Anterior cingulate cortex (tissue), 58 donors: ENCODE results near the gene TSPAN12.
A peak's percentile ranks its signal among the peaks of the same experiment; 100 is the strongest.
"Not testable (repeated sequence)": the region's sequence is repeated elsewhere in the genome, so short reads cannot be mapped to it uniquely, and the experiment has no call there.

Experiments
- DNase-seq, 58 donors: peaks; one replicate each; lab custom pipeline; 2025; lab: John Stamatoyannopoulos, UW

Gene TSPAN12

DNA sequence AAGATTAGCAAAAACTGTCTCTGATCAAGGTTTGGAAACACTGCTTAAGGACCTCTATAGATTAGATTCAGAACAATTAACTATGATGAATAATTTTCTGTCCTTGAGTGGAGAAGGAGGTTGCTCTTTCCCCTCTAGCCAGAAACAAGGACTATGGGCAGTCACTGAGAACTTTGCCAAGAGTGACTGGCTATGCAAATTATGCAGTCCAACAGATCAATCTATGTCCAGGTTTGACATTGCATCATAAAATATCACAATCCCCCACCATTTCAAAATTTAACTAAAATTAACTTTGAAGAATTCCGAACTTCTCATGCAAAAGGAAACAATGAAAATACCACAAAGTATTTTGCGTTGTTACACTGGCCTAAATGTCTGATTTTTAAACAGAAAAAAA, 50.6 kb downstream of the TSPAN12 start:
- no peak for DNase-seq

DNA sequence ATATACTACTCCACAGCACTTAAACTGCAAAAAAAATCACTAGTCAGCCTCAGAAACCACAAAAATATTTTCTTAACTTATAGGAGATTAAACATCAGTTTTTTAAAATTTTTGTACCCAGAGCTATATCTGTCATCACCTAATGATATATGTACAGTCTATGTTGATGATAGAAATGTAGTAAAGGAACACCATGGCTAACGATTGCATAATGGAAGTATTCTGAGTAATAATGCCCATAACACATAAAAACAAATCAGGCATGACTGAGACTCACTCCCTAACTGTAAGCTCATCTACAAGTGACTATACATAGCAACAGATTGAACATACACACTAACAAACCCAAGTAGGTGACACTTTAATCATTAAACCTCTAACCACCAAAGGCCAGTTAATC, 51.3 kb downstream of the TSPAN12 start:
- no peak for DNase-seq

DNA sequence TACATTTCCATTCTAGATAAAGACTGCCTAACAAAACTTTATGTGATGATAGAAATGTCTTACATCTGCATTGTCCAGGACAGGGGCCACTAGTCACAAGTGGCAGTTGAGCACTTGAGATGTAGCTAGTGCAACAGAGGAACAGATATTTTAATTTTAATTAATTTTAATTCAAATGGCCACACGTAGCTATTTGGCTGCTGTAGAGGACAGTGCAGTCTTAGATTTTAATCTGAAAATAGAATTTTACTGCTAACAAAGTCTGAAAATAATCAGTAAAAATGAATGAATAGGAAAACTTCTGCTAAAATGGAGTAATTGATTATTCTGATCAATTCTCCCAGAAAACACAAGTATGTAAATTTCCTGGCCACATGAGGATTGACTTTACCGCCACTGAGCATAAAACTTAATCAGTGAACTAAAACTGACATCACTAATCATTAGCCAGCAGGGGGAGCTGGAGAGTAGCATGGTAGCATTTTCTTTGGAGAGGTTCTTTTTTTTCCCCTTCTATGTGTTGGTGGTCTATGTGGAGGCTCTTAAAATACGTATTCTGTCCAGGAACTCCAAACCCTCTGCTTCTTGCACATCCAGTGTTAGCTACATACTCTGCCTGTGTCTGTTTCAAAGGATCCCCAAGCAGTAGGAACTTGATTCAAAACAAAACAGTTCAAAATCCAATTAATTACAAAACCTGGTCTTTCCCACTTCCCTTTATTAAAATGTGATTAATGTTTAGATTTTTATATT, 52.1 kb downstream of the TSPAN12 start:
- peak in 24 of 58 donors; percentile 0 to 57 (median 4) for DNase-seq

DNA sequence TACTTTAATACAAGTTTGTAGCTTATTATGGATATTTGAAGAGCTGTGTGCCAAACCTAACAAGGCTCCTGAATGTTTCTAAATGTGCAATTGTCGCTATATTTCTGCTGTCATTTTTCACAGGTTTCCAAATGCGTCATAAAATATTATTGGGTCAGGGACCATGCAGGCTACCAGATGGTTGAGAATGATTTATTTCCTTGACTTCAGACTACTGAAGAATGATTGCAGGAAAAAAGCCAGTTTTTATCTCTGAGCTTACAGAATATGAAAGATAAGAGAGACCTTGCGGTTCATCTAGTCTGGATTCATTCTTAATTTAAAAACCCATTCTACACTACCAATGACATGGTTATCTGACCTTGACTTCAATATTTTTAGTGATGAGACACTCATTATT, 55.2 kb downstream of the TSPAN12 start:
- no peak for DNase-seq

DNA sequence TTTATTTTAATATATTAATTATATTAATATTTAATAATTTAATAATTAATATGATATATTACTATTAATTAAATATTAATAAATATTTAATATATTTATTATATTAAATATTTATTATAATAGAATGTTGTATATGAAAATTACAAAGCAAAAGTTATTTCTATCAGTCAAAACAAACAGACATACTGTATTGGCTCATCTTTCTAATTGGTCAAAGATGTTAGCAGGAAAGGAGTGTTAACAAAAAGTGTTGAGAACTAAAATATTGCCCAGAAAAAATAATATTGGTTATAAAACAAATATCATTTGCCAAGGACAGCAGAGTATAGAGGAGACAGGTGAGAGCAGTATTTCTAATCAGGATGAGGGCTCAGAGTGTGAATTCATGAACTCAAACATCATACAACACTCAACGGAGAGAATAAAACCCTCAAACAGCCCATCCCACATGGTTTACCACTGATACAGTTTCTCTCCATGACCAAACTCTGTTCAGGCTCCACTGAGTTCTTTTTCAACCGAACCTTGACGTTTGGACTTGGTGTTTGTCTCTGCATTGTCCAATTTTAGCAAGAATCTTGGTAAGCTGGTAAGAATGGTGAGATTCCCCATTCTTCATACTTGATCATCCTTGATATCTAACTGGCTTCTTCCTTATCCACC, 58.0 kb downstream of the TSPAN12 start:
- DNase-seq = no peak

DNA sequence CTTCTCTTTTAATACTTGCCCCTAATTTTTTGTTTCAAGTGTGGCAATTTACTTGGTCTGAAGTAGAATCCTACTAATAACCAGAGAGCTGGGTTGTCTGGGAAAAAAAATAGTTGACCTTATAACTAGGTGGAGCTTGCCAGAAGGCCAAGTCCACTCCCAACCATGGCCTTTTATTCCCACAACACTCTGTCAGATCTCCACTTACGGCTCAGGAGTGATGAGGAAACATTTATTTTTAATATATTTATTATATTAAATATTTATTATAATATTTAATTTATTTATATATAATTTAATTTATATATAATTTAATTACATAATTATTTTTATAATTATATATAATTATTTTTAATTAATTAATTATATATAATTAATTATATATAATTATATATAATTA, 58.8 kb downstream of the TSPAN12 start:
- no peak for DNase-seq

DNA sequence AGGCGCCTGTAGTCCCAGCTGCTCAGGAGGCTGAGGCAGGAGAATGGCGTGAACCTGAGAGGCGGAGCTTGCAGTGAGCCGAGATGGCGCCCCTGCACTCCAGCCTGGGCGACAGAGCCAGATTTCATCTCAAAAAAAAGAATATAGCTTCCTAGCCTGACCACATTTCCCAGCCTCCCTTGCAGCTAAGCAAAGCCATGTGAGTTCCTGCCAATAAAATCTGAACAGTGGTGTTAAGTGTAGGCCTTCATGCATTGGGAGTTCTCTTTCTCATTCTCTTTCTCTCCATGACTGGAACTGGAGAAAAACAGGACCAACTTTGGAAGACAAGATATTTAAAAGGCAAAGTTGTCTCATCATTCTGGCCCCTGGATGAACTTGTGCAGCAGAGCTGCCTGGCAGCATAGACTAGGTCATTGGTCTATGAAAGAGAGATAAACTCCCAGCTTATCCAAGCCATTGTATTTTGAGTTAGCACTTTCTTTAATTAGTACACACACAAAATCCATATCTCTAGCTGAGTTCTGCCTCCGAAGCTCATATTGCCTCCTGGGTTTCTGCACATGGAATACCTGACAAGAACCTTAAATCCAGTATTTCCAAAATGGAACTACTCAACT, 60.8 kb downstream of the TSPAN12 start:
- no peak for DNase-seq

DNA sequence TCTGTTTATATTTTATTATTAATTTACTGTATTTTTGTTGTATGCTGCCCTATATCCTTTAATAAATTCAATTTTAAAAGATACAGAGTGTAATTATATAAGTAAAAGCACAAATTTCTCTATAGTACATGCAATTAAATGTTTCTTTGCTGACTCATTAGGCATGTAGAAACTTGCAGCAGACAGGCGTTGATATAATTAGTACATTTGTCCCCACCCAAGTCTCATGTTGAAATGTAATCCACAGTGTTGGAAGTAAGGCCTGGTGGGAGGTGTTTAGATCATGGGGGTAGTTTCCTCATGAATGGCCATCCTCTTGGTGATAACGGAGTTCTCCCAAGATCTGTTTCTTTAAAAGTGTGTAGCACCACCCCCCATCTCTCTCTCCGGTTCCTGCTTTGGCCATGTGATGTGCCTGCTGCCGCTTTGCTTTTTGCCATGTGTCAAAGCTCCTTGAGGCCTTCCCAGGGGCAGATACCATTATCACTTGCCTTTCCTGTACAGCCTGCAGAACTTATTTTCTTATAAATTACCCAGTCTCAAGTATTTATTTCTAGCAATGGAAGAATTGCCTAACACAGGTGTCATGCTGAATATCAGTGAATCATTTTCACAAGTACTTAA, 63.7 kb downstream of the TSPAN12 start:
- no peak for DNase-seq

DNA sequence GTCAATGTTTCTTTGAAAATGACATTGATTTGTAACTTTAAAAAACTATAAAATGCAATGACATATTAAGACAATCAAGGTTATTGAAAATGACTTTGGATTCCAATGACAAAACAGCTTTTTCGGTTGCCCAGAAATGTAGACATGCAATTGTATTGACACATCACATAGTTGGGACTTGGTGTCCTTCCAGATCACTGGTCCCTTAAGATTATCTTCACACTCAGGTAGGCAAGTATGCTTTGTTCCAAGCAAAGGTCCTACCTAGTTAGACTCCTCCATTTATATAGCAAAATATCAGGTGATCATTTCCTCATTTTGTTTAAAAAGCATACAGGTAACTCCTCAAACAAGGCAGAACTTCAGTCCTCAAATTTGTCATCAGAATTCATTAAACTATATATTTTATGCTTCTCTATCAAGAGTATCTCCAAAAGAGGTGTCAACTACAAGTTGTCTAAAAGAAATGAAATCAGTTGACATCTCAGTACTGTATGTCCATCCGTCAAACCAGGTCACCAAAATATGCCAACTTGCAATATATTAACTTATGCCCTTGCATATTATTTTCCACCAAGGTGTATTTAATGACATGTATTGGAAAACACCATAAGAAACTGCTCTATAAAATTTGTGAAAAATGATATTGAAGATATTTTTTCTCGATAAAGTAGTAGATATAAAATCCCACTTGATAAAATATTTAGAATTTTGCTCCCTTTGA, 64.6 kb downstream of the TSPAN12 start:
- DNase-seq = no peak

DNA sequence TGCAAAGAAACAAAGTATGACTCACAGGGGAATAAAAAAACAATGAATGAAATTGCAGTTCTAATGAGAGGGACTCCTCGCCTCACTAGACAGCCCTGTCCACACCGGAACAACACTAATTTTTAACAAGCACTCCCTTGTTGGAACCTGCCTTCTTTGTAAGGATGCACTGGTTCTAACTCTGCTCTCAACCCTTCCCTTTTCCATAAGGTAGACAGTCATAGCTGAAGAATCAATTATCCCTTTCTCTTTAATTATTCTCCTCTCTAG, 65.1 kb downstream of the TSPAN12 start:
- DNase-seq = no peak

DNA sequence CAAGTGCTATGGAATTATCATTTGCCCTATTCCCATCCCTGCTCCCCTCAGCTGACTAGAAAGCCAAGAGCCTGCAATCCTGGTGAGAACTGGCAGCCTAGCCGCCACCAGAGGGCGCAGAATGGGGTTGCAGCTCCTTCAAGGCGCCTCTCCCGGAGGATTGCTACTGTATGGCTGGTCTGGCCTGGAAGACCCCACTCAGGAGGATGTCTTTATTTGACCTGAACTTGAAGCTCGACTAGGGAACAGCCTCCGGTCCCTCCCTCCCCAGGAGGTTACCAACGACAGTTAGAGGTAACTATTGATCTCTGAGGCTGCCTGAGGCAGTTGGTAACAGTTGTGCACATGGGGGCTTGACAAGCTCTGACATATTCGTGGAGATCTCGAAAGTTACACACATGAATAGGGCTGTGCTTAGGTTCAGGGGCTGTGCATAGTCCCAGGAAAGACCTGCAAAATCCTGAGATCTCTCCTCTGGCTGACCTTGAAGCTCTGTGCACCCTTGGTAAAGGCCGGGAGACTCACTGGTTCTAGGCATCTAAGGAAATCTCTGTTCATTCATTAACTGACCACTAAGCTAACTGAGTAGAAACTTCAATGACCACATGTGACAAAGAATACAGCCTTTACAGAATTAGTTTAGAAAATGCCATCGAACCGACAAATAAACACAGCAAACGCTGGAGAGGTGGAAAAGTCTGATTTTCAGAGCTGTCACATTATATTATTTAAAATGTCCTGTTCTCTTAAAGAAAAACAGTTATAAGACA, 65.7 kb downstream of the TSPAN12 start:
- DNase-seq = peak in 44 of 58 donors; percentile 1 to 62 (median 19)

DNA sequence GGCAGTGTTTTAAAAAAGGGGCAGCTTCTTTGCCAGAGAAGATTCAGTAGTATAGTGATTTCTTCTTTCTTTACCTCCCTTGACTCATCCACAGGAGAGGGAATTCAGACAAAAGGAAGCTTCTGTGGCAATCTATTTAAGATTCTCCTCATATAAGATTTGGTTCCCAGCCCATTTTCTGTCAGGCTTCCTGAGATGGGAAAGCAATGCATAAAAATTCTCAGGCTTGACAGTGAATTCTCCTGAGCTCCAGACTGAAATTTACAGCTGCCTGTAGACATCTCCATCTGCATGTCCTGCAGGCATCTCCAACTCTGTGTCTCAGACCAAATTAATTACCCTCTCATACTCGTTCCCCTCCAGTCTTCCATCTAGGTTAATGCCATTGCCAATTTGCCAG, 72.8 kb downstream of the TSPAN12 start:
- DNase-seq = no peak

DNA sequence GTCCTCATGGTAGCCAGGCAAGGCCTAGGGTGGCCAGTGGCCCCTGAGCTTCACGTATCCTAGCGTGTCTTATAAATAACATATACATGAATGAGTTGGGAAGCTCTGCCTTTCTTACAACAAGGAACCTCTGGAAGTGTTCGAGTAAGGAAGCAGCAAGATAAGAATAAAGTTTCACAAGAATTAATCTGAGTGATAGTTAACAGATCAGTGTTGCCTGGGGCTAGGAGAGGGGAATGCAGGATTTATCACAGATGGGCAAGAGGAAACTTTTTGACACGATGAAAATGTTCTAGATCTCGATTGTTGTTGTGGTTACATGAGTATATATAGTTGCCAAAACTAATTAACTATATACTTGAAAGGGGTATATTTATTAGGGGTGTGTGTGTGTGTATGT, 74.2 kb downstream of the TSPAN12 start:
- no peak for DNase-seq

DNA sequence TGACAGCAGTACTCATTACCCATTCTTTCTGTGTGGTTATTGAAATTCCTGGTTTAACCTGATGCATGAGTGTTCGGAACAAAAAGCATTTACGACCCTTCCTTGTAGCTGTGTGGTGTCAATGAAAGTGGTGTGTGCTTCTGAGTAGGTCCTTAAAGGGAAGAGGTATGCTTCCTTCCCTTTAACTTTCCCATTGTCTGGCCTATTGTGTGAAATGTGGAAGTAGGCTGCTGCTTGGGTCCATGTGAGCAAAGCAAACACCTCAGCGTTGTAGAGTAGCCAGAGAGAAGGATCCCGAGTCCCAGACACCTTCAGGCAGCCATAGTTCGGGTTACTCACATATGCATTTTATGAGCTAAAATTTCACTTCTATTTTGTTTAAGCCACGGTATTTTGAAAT, 74.7 kb downstream of the TSPAN12 start:
- DNase-seq = no peak

DNA sequence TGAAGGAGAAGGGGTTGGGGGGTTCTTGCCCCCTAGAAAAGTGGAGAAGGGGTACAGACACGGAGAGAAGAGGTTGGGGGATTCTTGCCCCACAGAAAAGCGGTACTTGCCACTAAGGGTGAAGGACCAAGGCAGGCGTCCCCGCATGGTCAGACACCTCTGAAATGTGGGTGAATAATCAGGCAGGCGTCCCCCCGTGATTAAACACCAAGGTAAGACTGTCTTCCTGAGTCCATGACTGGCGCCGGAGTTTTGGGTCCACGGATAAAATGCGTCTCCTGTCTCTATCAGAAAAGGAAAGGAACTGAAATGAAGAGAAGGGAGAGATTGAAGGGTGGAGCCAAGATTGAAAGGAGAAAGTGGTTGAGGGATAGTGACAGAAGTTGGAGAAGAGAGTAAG, 76.0 kb downstream of the TSPAN12 start:
- not testable (repeated sequence) for DNase-seq

DNA sequence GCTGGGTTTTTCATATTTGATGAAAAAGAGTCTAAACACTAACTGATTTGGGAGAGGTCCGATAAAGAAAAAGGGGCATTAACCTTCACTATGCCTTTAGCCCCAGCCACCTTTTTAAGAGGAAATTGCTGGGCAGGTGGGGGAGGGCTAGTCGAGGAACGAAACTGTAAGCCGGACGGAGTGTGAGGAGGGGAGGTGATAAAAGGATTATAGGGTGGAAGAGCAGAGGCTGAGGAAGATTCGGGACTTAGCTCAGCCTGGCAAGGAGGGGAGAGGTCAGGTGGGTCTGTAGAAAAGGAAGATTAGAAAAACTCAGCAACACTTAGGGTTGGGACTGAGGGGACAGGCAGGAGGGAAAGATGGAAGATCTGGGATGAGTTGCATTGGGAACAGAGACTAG, 77.0 kb downstream of the TSPAN12 start:
- no peak for DNase-seq

DNA sequence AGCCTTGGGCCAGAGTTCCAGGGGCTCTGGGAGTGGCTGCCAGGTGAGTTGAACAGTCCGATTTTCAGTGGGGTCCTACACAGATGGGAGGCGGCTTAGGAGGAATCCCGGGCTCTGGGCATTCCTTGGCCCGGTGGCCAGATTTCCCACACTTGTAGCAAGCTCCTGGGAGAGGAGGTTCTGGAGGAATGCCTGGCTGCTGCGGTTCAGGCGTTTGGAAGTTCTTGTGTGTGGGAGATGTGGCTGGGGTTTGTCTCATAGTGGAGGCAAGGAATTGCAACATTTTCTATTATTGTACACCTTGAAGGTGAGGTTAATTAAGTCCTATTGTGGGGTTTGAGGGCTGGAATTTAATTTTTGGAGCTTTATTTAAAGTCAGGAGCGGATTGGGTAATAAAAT, 77.5 kb downstream of the TSPAN12 start:
- DNase-seq = not testable (repeated sequence)

DNA sequence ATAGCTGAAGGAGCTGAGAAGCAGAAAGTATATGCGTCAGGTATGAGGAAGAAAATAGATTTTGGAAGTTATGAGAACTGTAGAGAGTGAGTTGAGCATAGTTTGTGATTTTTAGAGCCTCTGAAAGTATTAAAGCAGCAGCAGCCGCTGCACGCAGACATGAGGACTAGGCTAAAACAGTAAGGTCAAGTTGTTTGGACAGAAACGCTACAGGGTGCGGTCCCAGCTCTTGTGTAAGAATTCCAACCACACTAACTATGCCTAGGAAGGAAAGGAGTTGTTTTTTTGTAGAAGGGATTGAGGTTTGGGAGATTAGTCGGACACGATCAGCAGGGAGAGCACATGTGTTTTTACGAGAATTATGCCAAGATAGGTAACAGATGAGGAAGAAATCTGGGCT, 78.9 kb downstream of the TSPAN12 start:
- DNase-seq = not testable (repeated sequence)

DNA sequence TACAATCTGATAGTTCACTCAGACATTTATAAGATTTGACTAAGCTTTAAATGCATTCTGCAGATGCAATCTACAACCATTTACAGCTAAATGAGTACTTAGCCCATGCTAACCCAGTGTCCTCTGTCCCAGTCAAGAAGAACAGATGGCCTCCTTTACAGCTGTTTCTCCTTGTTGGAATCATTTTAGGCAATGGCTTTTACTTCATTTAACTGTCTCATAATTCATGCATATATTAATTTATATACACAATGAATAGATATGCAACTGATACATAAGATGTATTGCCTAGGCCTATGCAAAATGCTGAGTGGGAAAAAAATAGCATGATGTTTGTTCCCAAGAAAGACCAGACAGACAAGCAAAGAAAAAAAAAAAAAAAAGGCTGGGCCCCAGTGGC, 82.2 kb downstream of the TSPAN12 start:
- DNase-seq = no peak

DNA sequence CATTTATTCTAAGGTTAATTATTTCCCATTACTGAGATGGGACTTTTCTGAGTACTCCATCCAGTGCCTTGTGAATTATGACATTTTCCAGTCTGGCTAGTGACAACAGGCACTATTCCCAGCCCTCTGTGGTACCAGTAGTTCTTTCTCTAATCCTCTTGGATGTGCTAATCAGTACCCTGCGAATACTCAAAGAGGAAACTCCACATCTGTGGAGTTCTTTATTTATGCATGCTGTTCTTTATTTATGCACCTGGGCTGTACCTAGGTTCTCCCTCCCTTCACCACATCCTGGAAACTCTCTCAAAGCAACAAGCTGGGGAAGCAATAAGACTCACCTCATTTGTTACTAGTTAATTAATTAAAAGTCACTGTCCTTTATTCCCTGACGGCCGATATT, 83.5 kb downstream of the TSPAN12 start:
- DNase-seq = no peak
